HG02973 (cell line): Measurements from ENCODE around the gene DIDO1.
"Not testable (repeated sequence)": the region's sequence is repeated elsewhere in the genome, so short reads cannot be mapped to it uniquely, and the experiment has no call there.

ENCODE experiments used
- ATAC-seq: cut with Tn5 transposase; IDR thresholded peaks from one replicate; pipeline ENCODE4 v1.9.1; 2021; ENCODE audit warnings: moderate library complexity; ENCODE audit not compliant: unreplicated experiment

The DIDO1 gene

DNA sequence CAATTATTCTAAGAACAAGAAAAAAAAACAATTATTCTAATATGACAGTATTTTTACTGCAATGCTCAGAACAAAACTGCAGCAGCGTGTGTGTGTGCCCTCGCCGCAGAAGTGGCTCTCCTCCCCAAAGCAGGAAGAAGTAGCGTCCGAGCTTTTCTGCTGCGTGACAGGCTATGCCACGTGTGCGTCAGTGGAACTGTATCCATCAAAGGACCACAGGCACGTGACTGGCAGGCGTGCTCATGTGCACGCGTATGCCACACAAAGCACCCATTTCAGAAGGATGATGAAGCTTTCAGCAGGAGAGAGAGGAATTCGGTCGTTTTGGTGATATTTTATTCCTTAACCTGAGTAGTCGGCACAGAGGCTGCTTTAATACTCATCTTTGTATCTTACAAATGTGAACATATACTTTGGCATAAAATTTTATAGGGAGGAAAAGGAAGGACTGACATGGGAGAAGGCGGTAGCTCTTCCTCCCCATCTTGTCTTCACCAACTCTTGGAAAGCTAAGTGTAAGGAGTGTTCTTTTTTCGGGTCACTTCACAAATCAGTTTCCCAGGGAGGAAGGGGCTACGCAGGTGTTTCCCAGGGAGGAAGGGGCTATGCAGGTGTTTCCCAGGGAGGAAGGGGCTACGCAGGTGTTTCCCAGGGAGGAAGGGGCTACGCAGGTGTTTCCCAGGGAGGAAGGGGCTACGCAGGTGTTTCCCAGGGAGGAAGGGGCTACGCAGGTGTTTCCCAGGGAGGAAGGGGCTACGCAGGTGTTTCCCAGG, 68.1 kb downstream of the DIDO1 start:
- ATAC-seq: no peak

DNA sequence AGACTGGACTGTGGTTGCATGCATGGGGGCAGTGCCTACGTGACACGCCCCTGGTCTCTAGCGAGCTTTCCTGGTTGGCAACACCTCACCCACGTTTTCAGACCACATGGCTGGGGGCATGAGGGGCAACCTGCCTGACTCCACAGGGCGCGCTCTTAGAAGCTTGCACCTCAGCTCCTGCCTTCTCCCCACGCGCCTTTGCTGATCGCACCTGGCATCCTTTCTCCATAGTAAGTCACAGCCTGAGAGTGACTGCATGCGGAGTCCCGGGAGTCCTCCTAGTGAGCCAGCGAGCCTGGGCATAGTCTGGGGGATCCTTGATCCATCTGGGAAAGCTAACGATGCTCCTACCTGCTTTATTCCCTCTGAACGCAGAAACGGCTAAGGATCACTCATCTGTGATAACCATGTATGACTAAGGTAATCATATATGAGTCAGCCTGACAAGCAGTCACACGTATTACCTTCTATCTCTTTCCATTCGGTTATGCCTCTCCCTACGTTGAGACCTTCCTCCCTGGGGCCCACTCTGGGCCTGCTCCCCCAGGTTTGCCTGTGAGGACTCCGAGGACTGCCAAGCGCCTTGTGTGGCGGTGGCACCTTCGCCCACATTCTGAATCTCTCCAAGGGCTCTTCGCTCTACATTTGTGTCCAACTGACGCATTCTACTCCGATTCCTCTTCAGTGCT, 69.2 kb downstream of the DIDO1 start:
- no peak for ATAC-seq

DNA sequence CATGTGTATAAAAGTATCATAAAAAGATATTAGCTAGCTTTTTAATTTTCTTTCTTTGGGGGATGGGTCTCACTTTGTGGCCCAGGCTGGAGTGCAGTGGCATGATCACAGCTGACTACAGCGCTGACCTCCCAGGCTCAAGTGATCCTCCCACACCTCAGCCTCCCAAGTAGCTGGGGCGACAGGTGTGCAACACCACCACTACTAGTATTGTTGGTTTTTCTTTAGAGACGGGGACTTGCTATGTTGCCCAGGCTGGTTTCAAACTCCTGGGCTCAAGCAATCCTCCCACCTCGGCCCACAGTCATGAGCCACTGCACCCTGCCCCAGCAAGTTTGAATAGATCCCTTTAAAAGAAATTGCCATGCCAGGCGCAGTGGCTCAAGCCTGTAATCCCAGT, 71.2 kb downstream of the DIDO1 start:
- no peak for ATAC-seq

DNA sequence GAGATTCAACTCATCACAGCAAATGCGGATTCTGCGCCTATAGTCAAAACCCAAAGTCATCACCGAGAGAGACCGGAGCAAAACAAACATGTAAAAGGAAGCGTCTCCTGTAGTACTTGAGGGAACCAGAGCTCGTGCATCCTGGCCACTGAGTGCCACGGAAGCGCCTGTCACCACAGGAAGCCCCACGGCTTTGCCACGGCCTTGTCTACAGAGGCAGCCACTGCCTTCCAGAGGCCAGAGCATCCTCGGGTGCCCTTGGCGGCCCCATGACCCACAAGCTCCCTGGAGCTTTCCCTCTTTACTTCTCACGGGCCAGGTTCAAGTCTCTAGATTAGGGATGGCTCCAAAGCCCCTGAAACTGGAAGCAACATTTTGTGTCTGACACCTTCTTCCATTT, 72.2 kb downstream of the DIDO1 start:
- no peak for ATAC-seq

DNA sequence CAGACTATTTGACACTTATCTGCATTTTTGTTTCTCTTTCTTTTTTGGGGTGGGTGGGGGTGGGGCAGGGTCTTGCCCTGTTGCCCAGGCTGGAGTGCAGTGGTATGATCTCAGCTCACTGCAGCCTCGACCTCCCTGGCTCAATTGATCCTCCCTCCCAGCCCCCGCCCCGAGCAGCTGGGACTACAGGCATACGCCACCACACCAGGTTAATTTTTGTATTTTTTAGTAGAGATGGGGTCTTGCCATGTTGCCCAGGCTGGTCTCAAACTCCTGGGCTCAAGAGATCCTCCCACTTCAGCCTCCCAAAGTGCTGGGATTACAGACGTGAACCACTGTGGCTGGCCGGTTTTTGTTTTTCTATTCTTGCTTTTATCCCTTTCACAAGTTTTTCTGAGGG, 73.0 kb downstream of the DIDO1 start:
- ATAC-seq: not testable (repeated sequence)

DNA sequence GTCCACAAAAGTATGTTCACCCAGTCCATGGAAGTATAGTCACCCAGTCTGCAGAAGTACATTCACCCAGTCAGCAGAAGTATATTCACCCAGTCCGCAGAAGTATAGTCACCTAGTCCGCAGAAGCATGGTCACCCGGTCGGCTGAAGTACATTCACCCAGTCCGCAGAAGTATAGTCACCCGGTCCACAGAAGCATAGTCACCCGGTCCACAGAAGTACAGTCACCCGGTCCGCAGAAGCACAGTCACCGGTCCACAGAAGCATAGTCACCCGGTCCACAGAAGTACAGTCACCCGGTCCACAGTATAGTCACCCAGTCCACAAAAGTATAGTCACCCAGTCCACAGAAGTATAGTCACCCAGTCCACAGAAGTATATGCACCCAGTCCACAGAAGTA, 73.5 kb downstream of the DIDO1 start:
- no peak for ATAC-seq

DNA sequence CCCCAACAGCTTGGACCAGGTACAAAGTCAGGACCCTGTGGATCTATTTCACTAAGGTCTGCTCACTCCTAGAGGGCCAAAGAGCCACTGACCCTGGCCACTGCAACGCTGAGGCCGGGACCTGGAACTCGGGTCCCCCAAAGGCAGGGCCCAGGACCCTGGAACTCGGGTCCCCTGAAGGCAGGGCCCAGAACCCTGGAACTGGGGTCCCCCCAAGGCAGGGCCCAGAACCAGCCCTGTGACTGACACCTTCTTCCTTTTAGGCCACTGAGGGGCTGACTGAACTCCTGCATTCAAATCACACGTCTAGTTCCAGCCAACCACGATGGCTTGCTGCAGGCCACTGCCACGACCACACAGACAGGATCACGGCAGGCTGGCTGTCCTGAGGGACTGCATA, 74.1 kb downstream of the DIDO1 start:
- no peak for ATAC-seq

DNA sequence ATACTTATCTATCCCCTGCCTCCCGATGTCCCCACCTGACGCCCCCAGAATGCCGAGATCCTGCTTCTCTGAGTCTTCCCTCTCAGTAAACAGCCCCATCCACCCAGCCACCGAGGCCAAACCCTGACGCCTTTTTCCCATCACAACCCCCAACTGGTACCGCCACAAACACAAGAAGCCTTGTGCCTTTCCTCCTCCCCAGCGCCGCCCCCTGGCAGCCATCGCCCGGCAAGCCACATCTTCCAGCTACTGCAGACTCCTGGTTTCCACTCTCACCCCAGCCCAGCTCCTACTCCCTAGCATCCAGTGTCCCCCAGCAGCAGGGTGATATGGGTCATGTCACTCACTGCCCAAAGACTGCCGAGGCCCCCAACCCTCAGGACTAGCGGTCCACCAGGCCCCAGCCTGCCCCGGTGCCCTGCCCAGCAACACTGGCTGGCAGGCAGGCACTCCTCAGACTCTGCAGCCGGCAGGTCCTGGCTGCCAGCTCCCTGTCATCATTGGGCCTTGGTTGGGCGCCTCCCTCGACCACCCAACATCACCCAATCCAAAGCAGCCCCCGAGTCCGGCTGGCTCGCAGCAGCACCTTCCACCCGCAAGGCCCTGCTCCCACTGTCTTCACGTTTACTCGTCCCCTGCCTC, 75.9 kb downstream of the DIDO1 start:
- ATAC-seq: no peak

DNA sequence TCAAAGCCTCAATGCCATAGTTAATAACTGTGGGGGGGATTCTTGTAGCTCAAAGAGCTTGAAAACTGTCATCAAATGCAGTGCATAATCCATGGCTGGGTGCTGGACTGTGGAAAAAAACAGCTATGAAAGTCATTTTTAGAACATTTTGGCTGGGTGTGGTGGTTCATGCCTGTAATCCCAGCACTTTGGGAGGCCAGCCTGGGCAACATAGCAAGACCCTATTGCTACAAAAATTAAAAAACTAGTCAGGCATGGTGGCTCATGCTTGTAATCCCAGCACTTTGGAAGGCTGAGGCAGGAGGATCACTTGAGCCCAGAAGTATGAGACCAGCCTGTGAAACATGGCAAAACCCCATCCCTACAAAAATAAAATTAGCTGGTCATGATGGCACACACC, 76.9 kb downstream of the DIDO1 start:
- ATAC-seq: no peak

DNA sequence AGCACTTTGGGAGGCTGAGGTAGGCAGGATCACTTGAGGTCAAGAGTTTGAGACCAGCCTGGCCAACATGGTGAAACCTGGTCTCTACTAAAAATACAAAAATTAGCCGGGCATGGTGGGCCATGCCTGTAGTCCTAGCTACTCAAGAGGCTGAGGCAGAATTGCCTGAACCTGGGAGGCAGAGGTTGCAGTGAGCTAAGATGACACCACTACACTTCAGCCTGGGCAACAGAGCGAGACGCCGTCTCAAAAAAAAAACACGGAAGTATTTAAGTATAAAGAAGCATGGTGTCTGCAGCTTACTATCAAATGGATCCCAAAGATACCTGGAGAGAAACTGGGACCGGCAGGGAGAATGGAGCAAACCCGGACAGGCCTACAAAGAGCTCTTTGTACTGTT, 77.4 kb downstream of the DIDO1 start:
- not testable (repeated sequence) for ATAC-seq

DNA sequence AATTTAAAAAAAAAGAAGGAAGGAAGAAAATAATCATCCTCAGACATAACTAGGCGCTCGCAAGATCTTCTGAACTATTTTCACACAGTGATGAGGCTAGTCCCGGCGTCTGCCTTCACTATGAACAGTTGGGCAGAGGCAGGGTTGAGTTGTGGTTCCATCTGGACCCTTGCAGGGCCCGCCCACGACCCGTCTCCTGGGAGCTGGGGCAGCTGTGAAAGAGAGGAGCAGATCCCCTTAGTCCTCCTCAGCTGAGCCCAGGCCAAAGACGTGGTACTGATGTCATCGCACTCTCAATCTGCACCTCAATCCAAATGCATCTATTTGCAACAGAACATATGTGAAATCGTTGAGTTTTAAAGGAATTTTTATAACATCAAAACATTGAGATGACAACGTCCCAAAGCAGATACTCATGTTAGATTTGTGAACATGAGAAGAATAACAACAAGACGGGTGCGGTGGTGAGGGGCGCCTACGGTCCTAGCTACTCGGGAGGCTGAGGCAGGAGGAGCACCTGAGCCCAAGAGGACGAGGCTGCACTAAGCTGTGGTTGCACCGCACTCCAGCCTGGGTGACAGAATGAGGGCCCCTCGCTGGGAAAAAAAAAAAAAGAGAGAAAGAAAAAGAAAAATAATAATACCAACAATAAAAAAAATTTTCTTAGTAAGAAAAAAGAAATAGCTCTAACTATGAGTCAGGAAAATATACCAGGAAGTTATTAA, 80.0 kb downstream of the DIDO1 start:
- ATAC-seq: no peak

DNA sequence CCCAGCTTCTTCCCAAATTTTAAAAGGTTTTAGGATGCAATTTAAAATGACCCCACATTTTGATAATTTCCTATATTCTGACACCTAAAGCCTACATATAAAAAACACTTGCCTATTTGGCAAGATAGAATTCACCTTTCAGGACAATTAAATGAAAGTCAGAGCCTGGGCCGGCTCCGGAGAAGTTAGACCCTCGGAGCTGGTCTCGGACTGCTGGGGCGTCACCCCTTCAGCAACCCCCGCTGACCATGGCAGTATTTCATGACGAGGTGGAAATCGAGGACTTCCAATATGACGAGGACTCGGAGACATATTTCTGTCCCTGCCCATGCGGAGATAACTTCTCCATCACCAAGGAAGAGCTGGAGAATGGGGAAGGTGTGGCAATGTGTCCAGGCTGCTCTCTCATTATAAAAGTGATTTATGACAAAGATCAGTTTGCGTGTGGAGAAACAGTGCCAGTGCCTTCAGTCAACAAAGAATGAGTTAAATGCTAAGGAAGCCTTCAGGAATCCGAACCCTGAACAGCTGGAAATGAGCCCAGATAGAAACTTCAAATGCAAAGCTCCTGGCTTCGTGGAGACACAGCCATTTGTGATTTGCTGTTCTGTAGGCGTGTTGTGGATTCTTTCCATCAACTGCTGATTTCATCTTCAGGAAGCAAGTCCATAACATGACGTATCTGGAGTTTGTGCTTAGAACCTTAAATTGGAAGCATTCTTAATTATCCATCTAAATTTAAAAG, 80.7 kb downstream of the DIDO1 start:
- no peak for ATAC-seq

DNA sequence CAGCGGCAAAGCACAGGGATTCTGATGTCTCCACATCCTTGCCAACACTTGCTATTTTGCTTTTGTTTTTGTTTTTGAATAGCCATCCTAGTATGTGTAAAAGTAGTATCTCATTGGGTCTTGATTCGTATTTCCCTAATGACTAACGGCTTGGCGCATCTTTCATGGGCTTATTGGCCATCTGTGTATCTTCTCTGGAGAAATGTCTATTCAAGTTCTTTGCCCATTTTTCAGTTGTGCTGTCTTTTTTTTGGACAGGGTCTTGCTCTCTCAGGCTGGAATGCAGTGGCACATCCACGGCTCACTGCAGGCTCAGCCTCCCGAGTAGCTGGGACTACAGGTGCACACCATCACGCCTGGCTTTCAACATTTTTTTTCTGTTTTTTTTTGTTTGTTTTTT, 82.1 kb downstream of the DIDO1 start:
- ATAC-seq: no peak

DNA sequence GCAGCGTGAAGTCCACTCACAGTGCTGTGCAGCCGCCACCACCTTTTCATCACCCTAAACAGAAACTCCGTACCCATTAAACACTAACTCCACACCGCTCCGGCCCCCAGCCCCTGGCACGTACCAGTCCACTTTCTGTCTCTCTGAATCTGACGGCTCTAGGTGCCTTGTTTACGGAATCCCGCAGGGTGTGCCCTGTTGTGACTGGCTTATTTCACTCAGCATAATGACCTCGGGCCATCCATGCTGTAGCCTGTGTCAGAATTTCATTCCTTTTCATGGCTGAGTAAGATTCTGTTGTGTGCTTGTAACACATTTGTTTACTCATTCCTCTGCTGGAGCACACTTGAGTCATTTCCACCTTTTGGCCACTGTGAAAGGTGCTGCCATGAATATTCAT, 82.6 kb downstream of the DIDO1 start:
- ATAC-seq: no peak

DNA sequence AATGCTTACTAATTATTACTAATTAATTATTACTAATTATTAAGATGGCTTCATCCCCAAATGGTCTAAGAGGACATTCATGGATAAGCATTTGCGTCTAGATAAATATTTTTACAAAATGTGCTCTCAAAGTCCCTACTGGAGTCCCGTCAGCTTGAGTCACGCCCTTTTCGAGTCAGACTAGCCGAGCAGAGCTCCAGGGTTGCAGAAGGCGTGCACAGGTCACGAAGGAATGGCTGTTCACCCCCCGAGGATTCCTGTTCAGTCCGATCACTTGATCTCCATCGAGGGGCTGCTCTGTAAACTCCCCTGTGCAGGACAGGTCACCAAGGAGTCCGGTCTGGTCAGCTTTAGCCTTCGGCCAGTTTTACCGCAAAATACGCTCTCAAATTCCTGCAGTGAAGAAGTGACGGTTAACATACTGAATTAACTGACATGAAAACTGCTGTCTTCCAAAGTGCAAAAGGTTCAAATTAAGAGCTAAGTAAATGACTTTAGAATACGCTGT, 84.5 kb downstream of the DIDO1 start:
- ATAC-seq: no peak

DNA sequence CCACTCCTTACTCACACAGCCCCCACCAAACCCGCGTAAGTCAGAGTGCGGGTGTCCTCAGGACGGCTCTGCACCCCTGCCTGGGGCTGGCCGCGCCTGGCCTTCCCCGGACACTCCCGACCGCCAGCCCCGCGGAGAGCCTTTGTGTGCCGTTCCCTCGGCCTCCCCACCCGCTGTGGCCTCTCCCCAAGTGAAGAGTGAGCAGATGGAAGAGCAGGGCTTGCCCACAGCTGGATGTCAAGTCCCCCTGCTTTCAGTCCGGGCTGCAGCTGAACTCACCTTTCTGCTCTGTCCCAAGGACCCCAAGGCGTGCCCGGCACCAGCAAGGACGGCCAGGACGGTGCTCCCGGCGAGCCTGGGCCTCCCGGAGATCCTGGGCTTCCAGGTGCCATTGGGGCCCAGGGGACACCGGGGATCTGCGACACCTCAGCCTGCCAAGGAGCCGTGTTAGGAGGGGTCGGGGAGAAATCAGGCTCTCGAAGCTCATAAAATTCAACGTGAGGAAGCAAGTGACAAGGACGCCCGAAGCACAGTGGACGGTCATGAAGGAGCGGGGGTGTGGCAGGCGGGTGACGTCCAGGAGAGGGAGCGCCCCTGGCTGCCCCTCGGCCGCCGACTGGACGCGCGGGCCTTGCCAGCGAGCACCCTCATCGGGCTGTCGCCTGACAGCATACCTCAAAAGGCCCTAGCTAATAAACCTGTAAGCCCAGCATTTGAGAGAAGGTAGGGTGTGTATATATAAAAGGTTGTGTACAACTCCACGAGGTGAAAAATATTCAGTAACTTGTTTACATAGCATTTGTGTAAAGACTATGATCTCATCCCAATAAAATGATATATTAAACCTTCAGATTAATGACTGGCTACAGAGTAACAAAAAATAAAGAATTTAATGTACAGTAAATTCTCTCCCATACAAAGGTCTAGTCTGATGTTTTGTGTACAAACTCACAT, 85.8 kb downstream of the DIDO1 start:
- ATAC-seq: no peak

DNA sequence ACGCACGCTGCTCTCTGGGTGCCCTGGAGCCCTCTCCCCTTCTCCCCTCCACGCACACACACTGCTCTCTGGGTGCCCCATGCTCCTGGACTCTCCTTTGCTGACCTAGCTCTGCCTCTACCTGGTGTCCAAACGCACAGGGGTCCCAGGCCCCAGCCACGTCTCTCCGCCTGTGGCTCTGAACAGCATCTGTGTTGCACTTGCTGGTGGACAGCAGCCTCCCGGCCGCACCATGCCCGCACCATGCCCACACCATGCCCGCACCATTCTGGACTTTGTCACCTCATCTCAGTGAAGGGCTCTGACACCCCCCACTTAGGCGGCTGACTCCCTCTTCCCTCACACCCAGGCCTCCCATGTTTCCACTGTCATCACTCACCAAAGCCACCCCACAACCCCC, 86.5 kb downstream of the DIDO1 start:
- ATAC-seq: no peak

DNA sequence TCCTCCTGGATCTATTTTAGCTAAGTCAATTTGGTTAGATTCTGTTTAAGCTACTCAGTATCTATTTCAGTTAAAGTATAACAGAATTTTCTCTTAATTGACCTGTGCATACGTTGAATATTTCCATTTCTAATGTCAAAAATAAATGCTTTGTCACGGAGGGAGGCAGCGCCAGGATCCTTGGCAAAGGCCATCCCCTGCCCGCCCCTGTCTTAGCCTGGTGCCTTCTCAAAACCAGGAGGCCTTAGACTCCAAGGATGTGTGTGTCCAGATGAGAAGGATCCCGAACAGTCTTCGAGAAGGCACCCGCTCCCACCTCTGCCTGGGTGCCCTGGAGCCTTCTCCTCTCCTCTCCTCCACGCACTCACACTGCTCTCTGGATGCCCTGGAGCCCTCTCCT, 87.0 kb downstream of the DIDO1 start:
- no peak for ATAC-seq

DNA sequence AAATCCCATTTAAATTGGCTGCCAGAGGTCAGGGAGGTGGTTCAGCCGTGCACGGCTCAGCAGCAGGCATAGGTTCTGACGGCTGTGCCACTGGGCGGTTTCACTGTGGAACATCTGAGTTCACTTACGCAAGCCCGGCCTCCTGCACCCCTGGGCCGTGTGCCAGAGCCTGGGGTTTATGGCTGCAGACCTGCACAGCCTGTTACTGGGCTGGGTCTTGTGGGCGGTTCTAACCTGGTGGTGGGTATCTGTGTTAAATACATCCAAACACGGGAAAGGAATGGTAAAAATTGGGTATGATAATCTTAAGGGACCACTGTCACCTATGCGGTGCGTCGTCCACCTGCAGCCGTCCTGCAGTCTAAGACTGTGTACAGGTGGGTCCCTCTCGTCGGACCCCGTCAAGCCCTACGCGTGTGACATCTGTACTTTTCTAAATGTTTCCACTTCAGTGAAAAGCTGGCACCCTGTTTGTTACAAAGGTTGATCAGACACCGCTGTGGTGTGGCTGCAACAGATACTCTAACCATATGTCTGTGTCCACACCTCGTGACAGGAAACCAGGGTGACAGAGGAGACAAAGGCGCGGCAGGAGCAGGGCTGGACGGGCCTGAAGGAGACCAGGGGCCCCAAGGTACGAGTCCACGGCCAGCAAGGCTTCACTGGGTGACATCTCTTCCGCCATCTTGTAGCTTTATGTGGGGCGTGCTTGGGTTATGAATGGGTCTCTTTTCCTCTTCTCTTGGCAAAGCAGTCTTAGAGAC, 88.0 kb downstream of the DIDO1 start:
- no peak for ATAC-seq
